Measurements from ENCODE around the gene SDK1. TPM values are rescaled to one million over a fixed set of nuclear protein-coding genes. Genes with fewer than 3 reads are reported as not detected.

Gene SDK1
- total RNA-seq, 4 donors from 2014 or later = 7.5 to 35.0 (median 10.2) TPM

- TF ChIP-seq, protein P1, sequence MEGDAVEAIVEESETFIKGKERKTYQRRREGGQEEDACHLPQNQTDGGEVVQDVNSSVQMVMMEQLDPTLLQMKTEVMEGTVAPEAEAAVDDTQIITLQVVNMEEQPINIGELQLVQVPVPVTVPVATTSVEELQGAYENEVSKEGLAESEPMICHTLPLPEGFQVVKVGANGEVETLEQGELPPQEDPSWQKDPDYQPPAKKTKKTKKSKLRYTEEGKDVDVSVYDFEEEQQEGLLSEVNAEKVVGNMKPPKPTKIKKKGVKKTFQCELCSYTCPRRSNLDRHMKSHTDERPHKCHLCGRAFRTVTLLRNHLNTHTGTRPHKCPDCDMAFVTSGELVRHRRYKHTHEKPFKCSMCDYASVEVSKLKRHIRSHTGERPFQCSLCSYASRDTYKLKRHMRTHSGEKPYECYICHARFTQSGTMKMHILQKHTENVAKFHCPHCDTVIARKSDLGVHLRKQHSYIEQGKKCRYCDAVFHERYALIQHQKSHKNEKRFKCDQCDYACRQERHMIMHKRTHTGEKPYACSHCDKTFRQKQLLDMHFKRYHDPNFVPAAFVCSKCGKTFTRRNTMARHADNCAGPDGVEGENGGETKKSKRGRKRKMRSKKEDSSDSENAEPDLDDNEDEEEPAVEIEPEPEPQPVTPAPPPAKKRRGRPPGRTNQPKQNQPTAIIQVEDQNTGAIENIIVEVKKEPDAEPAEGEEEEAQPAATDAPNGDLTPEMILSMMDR (IDR thresholded peaks at IDR 0.05; ENCODE audit: low read depth) = no peak
These were observed 980.4 kb downstream of the SDK1 start for GRCh38 chr7:4281231-4281993.

DNA sequence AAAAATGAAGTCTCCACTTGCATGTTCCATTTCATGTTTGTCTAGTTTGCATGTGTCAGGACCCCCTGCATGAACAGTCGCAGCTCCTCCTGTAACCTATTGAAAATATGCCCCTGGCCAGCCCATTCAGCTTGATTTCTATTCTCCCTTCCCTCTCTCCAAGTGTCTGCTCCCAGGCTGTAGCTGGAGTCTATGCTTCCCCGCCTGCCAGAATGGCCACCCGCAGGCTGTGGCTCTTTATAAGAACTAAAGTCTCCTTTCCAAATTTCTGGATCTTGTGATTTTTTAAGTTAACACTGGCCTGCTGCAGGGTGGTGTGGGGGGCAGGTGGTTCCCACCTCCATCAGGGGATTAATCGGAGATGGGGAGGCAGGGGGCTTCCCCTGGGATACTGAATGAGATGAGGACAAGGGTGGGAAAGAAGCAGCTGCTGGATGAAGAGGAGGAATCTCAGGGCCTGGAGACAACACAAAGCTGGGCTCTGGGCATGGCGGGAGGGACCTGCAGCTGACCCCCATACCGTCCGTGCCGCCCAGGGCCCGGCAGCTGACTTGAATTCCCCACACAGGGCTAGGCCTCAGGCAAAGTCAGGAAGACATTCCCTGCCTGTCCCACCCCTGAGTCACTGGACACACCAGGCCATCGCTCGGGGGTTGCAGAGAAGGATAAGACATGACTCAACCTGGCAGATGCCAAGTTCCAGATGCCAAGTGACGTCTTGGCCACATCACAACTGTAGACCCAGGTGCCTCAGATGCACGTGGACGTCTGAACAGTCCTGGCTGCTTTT, 981.6 kb downstream of the SDK1 start:
- TF ChIP-seq, protein P1 (IDR thresholded peaks at IDR 0.05; ENCODE audit: low read depth) = no peak

DNA sequence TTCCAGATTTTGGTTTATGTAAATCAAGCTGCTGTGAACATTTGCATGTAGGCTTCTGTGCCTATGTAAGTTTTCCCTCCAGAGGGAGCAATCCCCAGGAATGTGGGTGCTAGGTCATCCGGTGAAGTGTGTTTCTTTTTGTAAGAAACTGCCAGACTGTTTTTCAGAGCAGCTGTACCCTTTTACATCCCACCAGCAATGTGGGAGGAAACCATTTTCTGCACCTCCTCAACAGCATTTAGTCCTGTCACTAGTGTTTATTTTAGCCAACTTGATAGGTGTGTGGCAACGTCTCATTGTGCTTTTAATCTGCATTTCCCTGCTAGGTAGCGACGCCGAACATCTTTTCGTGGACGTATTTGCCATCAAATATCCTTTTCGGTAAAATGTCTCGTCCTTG, 985.3 kb downstream of the SDK1 start:
- TF ChIP-seq, protein P1 (IDR thresholded peaks at IDR 0.05; ENCODE audit: low read depth) = no peak

DNA sequence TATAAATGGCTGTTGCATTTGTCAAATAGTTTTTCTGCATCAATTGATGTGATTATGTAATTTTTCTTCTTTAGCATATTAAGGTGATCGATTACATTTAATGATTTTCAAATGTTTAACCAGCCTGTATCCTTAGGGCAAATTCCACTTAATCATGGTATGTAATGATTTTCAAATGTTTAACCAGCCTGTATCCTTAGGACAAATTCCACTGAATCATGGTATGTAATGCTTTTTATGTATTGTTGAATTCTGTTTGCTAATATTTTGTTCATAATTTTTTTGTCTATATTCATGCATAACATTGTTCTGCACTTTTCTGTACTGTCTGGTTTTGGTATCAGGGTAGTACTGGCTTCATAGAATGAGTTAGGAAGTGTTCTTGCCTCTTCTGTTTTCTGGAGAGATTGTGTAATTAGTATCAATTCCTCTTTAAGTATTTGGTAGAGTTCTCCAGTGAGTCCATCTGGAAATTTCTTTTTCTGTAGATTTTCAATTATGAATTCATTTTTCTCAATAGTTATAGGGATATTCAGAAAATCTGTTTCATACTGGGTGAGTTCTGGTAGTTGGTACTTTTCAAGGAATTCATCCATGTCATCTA, 987.8 kb downstream of the SDK1 start:
- TF ChIP-seq, protein P1 (IDR thresholded peaks at IDR 0.05; ENCODE audit: low read depth) = no peak

DNA sequence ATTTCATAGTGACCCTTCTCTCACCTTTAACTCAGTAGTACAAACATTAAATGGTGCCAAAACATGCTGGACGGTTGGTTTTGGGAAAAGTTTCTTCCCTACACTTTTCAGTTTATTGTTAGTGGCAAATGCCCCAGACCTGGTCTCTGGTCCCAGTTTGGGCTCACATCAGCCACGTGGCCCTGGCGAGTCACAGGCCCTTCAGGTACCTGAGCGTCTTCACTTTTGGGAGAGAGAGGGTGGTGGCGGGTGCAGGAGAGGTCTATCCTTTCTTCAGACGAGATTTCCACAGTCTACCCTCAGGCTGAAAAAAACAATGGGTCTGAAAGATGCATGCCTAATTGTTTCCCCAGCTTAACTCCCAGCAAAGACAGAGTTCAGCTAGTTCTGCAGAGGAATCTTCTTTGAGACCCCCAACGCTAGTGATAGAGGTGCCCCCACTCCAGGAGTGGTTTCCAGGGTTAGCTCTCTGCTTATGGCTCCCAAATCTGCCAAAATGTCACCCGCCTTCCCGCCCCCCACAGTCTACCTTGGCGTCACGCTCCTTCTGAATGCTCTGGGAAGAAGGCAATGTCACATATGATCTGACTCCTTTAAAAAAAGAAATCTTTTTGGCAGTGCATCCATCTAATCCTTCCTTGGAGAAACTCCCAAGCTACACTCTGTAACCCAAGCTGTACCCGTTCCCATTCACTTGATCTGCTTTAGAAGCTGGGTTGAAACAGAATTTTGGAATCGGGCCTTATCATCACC, 996.3 kb downstream of the SDK1 start:
- TF ChIP-seq, protein P1 (IDR thresholded peaks at IDR 0.05; ENCODE audit: low read depth) = no peak

DNA sequence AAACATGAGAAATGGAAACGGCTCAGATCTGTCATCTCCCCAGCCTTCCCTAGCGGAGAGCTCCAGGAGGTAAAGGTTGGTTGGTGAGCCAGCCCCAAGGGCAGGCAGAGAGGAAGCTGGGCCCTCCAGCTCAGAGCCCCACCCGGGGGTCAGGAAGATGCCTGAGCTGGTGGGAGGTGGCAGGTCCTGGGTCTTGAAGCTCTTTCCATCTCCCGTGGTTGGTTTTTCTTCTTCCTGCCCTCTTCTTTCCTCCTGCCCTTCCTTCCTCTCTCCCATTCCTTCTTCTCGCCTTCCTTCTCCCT, 996.8 kb downstream of the SDK1 start:
- TF ChIP-seq, protein P1 (IDR thresholded peaks at IDR 0.05; ENCODE audit: low read depth) = no peak
